A549 (cell line): ENCODE measurements around the gene FIBCD1. TPM values are rescaled to one million over a fixed set of nuclear protein-coding genes. Genes with fewer than 3 reads are reported as not detected.
"Not testable (repeated sequence)": the region's sequence is repeated elsewhere in the genome, so short reads cannot be mapped to it uniquely, and the experiment has no call there.

ENCODE experiments used
- ATAC-seq, 2 experiments: fragments of 200-7000 bp in 1 of 2; fragments of >200 bp in 1 of 2; cut with Nextera tagmentation in 1 of 2; cut with Tn5 transposase in 1 of 2; 3 replicates each; pipeline versions ENCODE4 v1.8.0 to v1.9.1; 2018 to 2020; ENCODE audit warnings: mild to moderate bottlenecking in 1 of 2, moderate library complexity in 1 of 2
- CTCF ChIA-PET: fragments of 300-600 bp; sonication (Branson Sonifier 250); formaldehyde crosslinking; extraction: SDS; loops from one replicate; lab custom pipeline; 2021; ENCODE audit warnings: antibody characterized with exemption, inconsistent platforms; lab: Yijun Ruan, JAX
- POLR2A ChIA-PET: fragments of 350-600 bp; formaldehyde crosslinking; extraction: SDS; loops from one replicate; lab custom pipeline; 2021; ENCODE audit warnings: antibody characterized with exemption, inconsistent platforms; lab: Yijun Ruan, JAX
- DNase-seq, 2 experiments: peaks; one replicate each; pipeline versions ENCODE4 v3.0.0 to v3.0.0-alpha.2; 2011 to 2016; ENCODE audit warnings: low read depth in 1 of 2, low spot score in 1 of 2
- FAIRE-seq: peaks from 2 replicates; lab custom pipeline; 2011; peaks lifted over from hg19 to GRCh38; lab: Jason Lieb, UNC
- H3K27ac ChIP-seq, 2 experiments: fragments of >200 bp; sonication (Bioruptor Twin); formaldehyde crosslinking; 3 replicates each; pipeline ENCODE4 v1.5.1; 2016 to 2017
- H3K4me1 ChIP-seq: fragments of >200 bp; sonication (Bioruptor Twin); formaldehyde crosslinking; 3 replicates; pipeline ENCODE4 v1.6.1; 2016
- H3K4me2 ChIP-seq: fragments of >200 bp; sonication (Bioruptor Twin); formaldehyde crosslinking; 3 replicates; pipeline ENCODE4 v1.6.1; 2016
- H3K4me3 ChIP-seq: fragments of >200 bp; sonication (Bioruptor Twin); formaldehyde crosslinking; 3 replicates; pipeline ENCODE4 v1.5.1; 2016
- H3K9me3 ChIP-seq: fragments of >200 bp; sonication (Bioruptor Twin); formaldehyde crosslinking; 3 replicates; pipeline ENCODE4 v1.6.1; 2016
- ATOH8 ChIP-seq: fragments of 250-450 bp; sonication (Bioruptor Pico); IDR thresholded peaks from 2 replicates; pipeline ENCODE4 v1.5.0; 2020; ENCODE audit warnings: low read depth, mild to moderate bottlenecking, moderate library complexity
- CHD2 ChIP-seq: fragments of 150-350 bp; IDR thresholded peaks from 2 replicates; pipeline ENCODE4 v1.6.1; 2014; ENCODE audit warnings: low read length; ENCODE audit not compliant: partially characterized antibody
- CHD4 ChIP-seq: fragments of 200-600 bp; sonication (generic); IDR thresholded peaks from 2 replicates; pipeline ENCODE4 v1.6.1; 2016; ENCODE audit warnings: antibody characterized with exemption, mild to moderate bottlenecking, borderline replicate concordance
- ELK1 ChIP-seq: fragments of 150-350 bp; IDR thresholded peaks from 2 replicates; pipeline ENCODE4 v1.6.1; 2014; ENCODE audit warnings: low read depth, mild to moderate bottlenecking, low read length
- ESRRA ChIP-seq: fragments of 150-350 bp; IDR thresholded peaks from 2 replicates; pipeline ENCODE4 v1.6.1; 2014; ENCODE audit warnings: mild to moderate bottlenecking, low read length, borderline replicate concordance
- GATA3 ChIP-seq: IDR thresholded peaks from 2 replicates; pipeline ENCODE4 v1.6.1; 2012; ENCODE audit warnings: borderline replicate concordance
- HOXA7 ChIP-seq: fragments of 250-450 bp; sonication (Bioruptor Pico); IDR thresholded peaks from 2 replicates; pipeline ENCODE4 v1.5.0; 2020; ENCODE audit warnings: mild to moderate bottlenecking, moderate library complexity
- MAZ ChIP-seq: fragments of 150-350 bp; IDR thresholded peaks from 2 replicates; pipeline ENCODE4 v1.6.1; 2014; ENCODE audit warnings: antibody characterized with exemption, low read depth, low read length, borderline replicate concordance
- NR3C1 ChIP-seq: fragments of >200 bp; sonication (Bioruptor Twin); formaldehyde crosslinking; IDR thresholded peaks from 3 replicates; pipeline ENCODE4 v1.6.1; 2017
- PHF8 ChIP-seq: fragments of 200-600 bp; sonication (generic); IDR thresholded peaks from 2 replicates; pipeline ENCODE4 v1.6.1; 2016; ENCODE audit warnings: low read depth, mild to moderate bottlenecking, antibody characterized with exemption, moderate library complexity, borderline replicate concordance
- POLR2A ChIP-seq: IDR thresholded peaks from 2 replicates; pipeline ENCODE4 v1.6.1; 2012; ENCODE audit warnings: mild to moderate bottlenecking, low read length
- RAD21 ChIP-seq, 2 experiments: fragments of >200 bp in 1 of 2; sonication (Bioruptor Twin) in 1 of 2; formaldehyde crosslinking in 1 of 2; IDR thresholded peaks in 1 of 2; conservative IDR thresholded peaks in 1 of 2; 2 replicates in 1 of 2; 3 replicates in 1 of 2; pipeline ENCODE4 v1.6.1; 2012 to 2018; ENCODE audit warnings: inconsistent platforms in 1 of 2
- RARB ChIP-seq: fragments of 250-450 bp; sonication (Bioruptor Pico); IDR thresholded peaks from 2 replicates; pipeline ENCODE4 v1.8.0; 2021; ENCODE audit warnings: mild to moderate bottlenecking, moderate library complexity
- RCOR1 ChIP-seq: fragments of 150-350 bp; IDR thresholded peaks from 2 replicates; pipeline ENCODE4 v1.6.1; 2014; ENCODE audit warnings: antibody characterized with exemption, low read length, low read depth
- SMC3 ChIP-seq: fragments of >200 bp; sonication (Bioruptor Twin); formaldehyde crosslinking; IDR thresholded peaks from 3 replicates; pipeline ENCODE4 v1.6.1; 2018; ENCODE audit warnings: inconsistent platforms
- USF2 ChIP-seq: fragments of 450-650 bp; IDR thresholded peaks from 2 replicates; pipeline ENCODE4 v1.6.1; 2014; ENCODE audit warnings: antibody characterized with exemption
- ZFP36 ChIP-seq: fragments of 450-650 bp; IDR thresholded peaks from 2 replicates; pipeline ENCODE4 v1.6.1; 2014; ENCODE audit warnings: borderline replicate concordance; ENCODE audit not compliant: partially characterized antibody
- ZNF302 ChIP-seq: fragments of 250-450 bp; sonication (Bioruptor Pico); IDR thresholded peaks from 2 replicates; pipeline ENCODE4 v1.9.0; 2021; ENCODE audit warnings: inconsistent platforms, mild to moderate bottlenecking, moderate library complexity
- WGBS: methylation state at CpG from one replicate; pipeline ENCODE4 v1.1.6; 2017; ENCODE audit errors: missing lambda C conversion rate; 5-methylcytosine and 5-hydroxymethylcytosine counted together
- polyA plus RNA-seq, 4 experiments: library from polyadenylated mRNA; depleted of rRNA in 3 of 4; stranded (reverse); fragments of >200 nt; fragmentation: RNase III in 1 of 4; extraction: RNeasy Plus Mini Kit Qiagen cat#74134 plus additional on column Dnase treatment in 1 of 4; gene quantifications; 2 replicates in 3 of 4; 3 replicates in 1 of 4; pipeline ENCODE4 v1.2.3, GENCODE V29; 2011 to 2017
- TF ChIP-seq, protein P1 (sequence below): IDR thresholded peaks from 2 replicates; pipeline ENCODE4 v1.6.1; 2012; ENCODE audit warnings: low read depth, borderline replicate concordance
- TF ChIP-seq, protein P2 (sequence below): fragments of >200 bp; sonication (Bioruptor Twin); formaldehyde crosslinking; IDR thresholded peaks from 3 replicates; pipeline ENCODE4 v1.6.1; 2016

The FIBCD1 gene
- polyA plus RNA-seq, 2 of the 4 experiments (the other 2 are of a cell fraction): 4.8 to 4.9 TPM

- H3K4me1 ChIP-seq: peaks cover 16% of the 10 kb centered on the region
- FAIRE-seq: no peak
- DNase-seq: no peak
- H3K4me2 ChIP-seq: no peak overlapping the region
- 67% methylated on average over 10 of the region's 14 CpGs for WGBS
- peaks cover 14% of the 10 kb centered on the region; the same call in 2 of the 3 replicates for H3K9me3 ChIP-seq
- no peak for ATAC-seq
- POLR2A ChIA-PET: no interaction called here
- TF ChIP-seq CHD2 (no peak), ESRRA (no peak), RARB (CRISPR knock-in tag) (no peak), SMC3 (no peak), CHD4 (no peak), GATA3 (no peak), NR3C1 (no peak), PHF8 (no peak), ATOH8 (no peak), RCOR1 (no peak), RAD21 (conservative IDR thresholded peaks at IDR 0.05 in 1 of 2, IDR thresholded peaks at IDR 0.05 in 1 of 2) (no peak), ZFP36 (no peak), POLR2A (no peak), ZNF302 (no peak), USF2 (no peak), ELK1 (no peak)
- TF ChIP-seq, protein P1, sequence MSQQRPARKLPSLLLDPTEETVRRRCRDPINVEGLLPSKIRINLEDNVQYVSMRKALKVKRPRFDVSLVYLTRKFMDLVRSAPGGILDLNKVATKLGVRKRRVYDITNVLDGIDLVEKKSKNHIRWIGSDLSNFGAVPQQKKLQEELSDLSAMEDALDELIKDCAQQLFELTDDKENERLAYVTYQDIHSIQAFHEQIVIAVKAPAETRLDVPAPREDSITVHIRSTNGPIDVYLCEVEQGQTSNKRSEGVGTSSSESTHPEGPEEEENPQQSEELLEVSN: no peak
- TF ChIP-seq, protein P2, sequence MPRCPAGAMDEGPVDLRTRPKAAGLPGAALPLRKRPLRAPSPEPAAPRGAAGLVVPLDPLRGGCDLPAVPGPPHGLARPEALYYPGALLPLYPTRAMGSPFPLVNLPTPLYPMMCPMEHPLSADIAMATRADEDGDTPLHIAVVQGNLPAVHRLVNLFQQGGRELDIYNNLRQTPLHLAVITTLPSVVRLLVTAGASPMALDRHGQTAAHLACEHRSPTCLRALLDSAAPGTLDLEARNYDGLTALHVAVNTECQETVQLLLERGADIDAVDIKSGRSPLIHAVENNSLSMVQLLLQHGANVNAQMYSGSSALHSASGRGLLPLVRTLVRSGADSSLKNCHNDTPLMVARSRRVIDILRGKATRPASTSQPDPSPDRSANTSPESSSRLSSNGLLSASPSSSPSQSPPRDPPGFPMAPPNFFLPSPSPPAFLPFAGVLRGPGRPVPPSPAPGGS: no peak
- TF ChIP-seq, all 56 proteins: peak for 0
- CTCF ChIA-PET: interaction anchor here (0.8 to 2.7 kb wide), 5 partner anchors 9 to 86 kb away, joined by 3 to 14 read pairs (median 12); no protein-coding TSS in a partner anchor
- Histone ChIP-seq H3K27ac (peak overlapping the region; percentile 83 to 90; a peak in 4 of 6 replicates), H3K4me3 (no peak overlapping the region)
Observed at GRCh38 chr9:130960522-130961378, 21.7 kb upstream of the FIBCD1 start.

DNA sequence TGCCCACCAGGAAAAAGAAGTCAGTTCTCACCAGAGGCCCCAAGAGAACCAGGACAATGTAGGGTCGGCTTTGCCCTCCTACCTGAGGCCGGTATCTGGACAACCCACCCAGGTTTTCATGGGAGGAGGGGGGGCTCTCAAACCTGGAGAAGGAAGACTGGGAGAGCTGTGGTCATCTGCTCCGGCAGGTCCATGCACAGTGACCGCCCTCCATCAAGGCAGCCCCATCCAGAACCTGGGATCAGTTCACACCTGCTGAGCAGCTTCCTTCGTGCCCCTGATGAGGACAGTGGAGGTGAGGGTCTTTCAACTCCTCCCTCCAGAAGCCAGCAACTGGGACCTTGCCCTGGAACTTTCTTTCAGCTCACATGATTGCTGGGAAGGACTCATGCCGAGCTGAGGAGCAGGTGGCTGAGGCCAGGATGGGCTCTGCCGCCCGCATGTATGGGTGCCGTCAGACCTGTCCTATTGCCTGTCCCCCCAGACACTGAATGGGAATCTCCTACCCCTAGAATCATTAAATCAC is 20.8 kb upstream of the FIBCD1 start:
- 80% methylated on average over 8 of the region's 9 CpGs for WGBS
- POLR2A ChIA-PET: no interaction called here

GRCh38 chr9:130958564-130958963 is 19.5 kb upstream of the FIBCD1 start:
- FAIRE-seq, POLR2A ChIA-PET, H3K27ac ChIP-seq, H3K4me3 ChIP-seq, H3K4me2 ChIP-seq, DNase-seq, ATAC-seq: not testable (repeated sequence)
- 66% methylated on average over 4 of the region's 4 CpGs for WGBS
- Histone ChIP-seq H3K9me3 (peaks cover 10% of the 10 kb centered on the region; the same call in 2 of the 3 replicates), H3K4me1 (peaks cover 16% of the 10 kb centered on the region)
- CTCF ChIA-PET: interaction anchor here (4.2 kb wide), 1 partner anchor 40 kb away, joined by 24 read pairs; no protein-coding TSS in a partner anchor

More for the DNA sequence above, 20.8 kb upstream of the FIBCD1 start:
- no peak overlapping the region for H3K4me2 ChIP-seq
- no peak for FAIRE-seq
- H3K4me3 ChIP-seq: no peak overlapping the region
- TF ChIP-seq HOXA7 (CRISPR knock-in tag) (no peak), MAZ (no peak)
- no peak for DNase-seq
- H3K9me3 ChIP-seq: peaks cover 14% of the 10 kb centered on the region; the same call in 2 of the 3 replicates
- ATAC-seq: no peak
- H3K4me1 ChIP-seq: peaks cover 16% of the 10 kb centered on the region
- no peak overlapping the region; a peak in 2 of 6 replicates for H3K27ac ChIP-seq
- CTCF ChIA-PET: interaction anchor here (0.7 to 2.2 kb wide), 4 partner anchors 8 to 259 kb away, joined by 3 to 12 read pairs (median 4); no protein-coding TSS in a partner anchor
